Heart right ventricle (tissue), 16 donors: ENCODE measurements around the gene NCCRP1. TPM values are rescaled to one million over a fixed set of nuclear protein-coding genes. Genes with fewer than 3 reads are reported as not detected.

Experiments
- ATAC-seq, 8 donors: fragments of 200-7000 bp; cut with Tn5 transposase; one replicate each; pipeline ENCODE4 v1.9.1; 2020; ENCODE audit warnings: mild to moderate bottlenecking in 8 of 8, moderate library complexity in 8 of 8, moderate number of reproducible peaks in 1 of 8
- DNase-seq, 2 donors: peaks; one replicate each; pipeline ENCODE4 v3.0.0-alpha.2; 2020
- H3K27ac ChIP-seq, 10 donors: fragments of 200-600 bp; sonication (generic) in 2 of 10; one replicate each; pipeline versions ENCODE4 v1.5.0 to v1.8.0; 2020 to 2022; ENCODE audit warnings: mild to moderate bottlenecking in 3 of 10
- H3K27me3 ChIP-seq, 7 donors: fragments of 200-600 bp; one replicate each; pipeline ENCODE4 v1.8.0; 2021 to 2022; ENCODE audit warnings: mild to moderate bottlenecking in 2 of 7
- H3K36me3 ChIP-seq, 9 donors: fragments of 200-600 bp; sonication (generic) in 1 of 9; one replicate each; pipeline versions ENCODE4 v1.5.0 to v1.8.0; 2020 to 2022; ENCODE audit warnings: mild to moderate bottlenecking in 2 of 9
- H3K4me1 ChIP-seq, 9 donors: fragments of 200-600 bp; sonication (generic) in 1 of 9; one replicate each; pipeline versions ENCODE4 v1.5.0 to v1.8.0; 2020 to 2022; ENCODE audit warnings: mild to moderate bottlenecking in 4 of 9
- H3K4me3 ChIP-seq, 10 donors: fragments of 200-600 bp; sonication (generic) in 2 of 10; one replicate each; pipeline versions ENCODE4 v1.5.0 to v1.8.0; 2020 to 2022; ENCODE audit warnings: mild to moderate bottlenecking in 7 of 10, moderate library complexity in 2 of 10
- H3K9me3 ChIP-seq, 11 donors: fragments of 200-600 bp in 10 of 11; sonication (generic) in 2 of 11; one replicate each; pipeline versions ENCODE4 v1.5.0 to v1.8.0; 2013 to 2022; ENCODE audit warnings: mild to moderate bottlenecking in 2 of 11, control low read depth in 1 of 11, moderate library complexity in 1 of 11
- WGBS, 2 donors: extraction: QIAGEN DNeasy Blood & Tissue Kit; methylation state at CpG; one replicate each; pipeline ENCODE4 v1.1.7; 2013; ENCODE audit warnings: inconsistent platforms in 1 of 2; 5-methylcytosine and 5-hydroxymethylcytosine counted together
- intact Hi-C, 10 donors: fragments of 100-400 bp; cut with DNase I; formaldehyde crosslinking; loops; one replicate each; pipeline versions ENCODE4 v1.11.1 to v1.14.2; 2022
- polyA plus RNA-seq, 2 donors: library from polyadenylated mRNA; stranded (reverse); fragments of 200-250 nt; gene quantifications; one replicate each; pipeline ENCODE4 v1.2.3, GENCODE V29; 2013
- total RNA-seq, 10 donors: library from RNA; stranded (reverse); fragmentation: NEBNext Ultra II Directional in 3 of 10; extraction: Animal tissue kit (Norgen Biotek cat#: 25700) in 3 of 10; gene quantifications; one replicate each; pipeline versions ENCODE4 v1.2.1 to v1.2.4, GENCODE V29; 2021 to 2023
- TF ChIP-seq, protein P1 (sequence below), 9 donors: fragments of 200-600 bp; sonication (generic) in 2 of 9; IDR thresholded peaks; one replicate each; pipeline versions ENCODE4 v1.5.0 to v1.8.0; 2021 to 2022; ENCODE audit warnings: antibody characterized with exemption in 9 of 9, mild to moderate bottlenecking in 5 of 9, moderate library complexity in 1 of 9
- donor health status: Arrhythmogenic right ventricular cardiomyopathy.
- donor health status: ischemic (EF 13 %, LVEDD 7.1; RV severe dilation, severe dysfunction).
- donor health status: healthy with polysubstance abuse.
- donor health status: DM: no; HTN: yes; CAD: no.
- donor health status: DM: no; HTN: no; CAD: no.
- donor health status: ischemic (EF 25% LVEDD 6.9; RV normal size, moderate dysfunction).
- donor health status: ischemic (EF 25% LVEDD 5.7; RV mildly dilated, moderate dysfunction).
- donor health status: healthy.
- donor health status: DM: yes; HTN: yes; CAD: no.
- donor health status: Ischemic cardiomyopathy.
- donor health status: ischemic (EF 35%, LVEDD 5.7; RV mildly dilated, moderate dysfunction).
- donor health status: nonischemic (EF 11% LVEDD 7.7; RV severe dilation, severe dysfunction).
- donor health status: DM: yes; HTN: yes; CAD: no.
- donor health status: PGD.
- donor health status: ischemic (EF 29% LVEDD 5.4; RV normal size, mild dysfunction).
- donor health status: nonischemic (EF 23%, LVEDD 6.1; RV moderate dilation, normal function).

NCCRP1 gene
- total and polyA plus RNA-seq, 12 donors, result 0.03 TPM; not detected in 11

DNA sequence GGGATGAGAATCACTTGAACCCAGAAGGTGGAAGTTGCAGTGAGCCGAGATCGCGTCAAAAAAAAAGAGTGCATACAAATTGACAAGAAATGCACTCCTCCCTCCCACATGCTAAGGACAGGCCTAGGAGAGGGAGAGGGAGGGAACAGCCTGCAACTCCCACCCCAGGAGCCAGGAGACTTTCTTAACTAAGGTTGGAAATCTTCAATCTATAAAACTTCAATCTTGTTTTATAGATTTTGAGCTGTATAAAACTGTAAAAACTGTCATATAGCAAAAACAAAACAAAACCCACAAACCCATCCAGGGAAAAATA is 8.6 kb downstream of the NCCRP1 start:
- Histone ChIP-seq H3K36me3 (no peaks in the 10 kb centered on the region), H3K9me3 (no peaks in the 10 kb centered on the region), H3K27ac (no peak overlapping the region), H3K27me3 (peaks cover 8 to 88% (median 74%) of the 10 kb centered on the region in 7 donors), H3K4me1 (no peaks in the 10 kb centered on the region), H3K4me3 (no peak overlapping the region)
- DNase-seq, result no peak
- no peak for ATAC-seq
- intact Hi-C loops, result no loop called here
- TF ChIP-seq, protein P1, sequence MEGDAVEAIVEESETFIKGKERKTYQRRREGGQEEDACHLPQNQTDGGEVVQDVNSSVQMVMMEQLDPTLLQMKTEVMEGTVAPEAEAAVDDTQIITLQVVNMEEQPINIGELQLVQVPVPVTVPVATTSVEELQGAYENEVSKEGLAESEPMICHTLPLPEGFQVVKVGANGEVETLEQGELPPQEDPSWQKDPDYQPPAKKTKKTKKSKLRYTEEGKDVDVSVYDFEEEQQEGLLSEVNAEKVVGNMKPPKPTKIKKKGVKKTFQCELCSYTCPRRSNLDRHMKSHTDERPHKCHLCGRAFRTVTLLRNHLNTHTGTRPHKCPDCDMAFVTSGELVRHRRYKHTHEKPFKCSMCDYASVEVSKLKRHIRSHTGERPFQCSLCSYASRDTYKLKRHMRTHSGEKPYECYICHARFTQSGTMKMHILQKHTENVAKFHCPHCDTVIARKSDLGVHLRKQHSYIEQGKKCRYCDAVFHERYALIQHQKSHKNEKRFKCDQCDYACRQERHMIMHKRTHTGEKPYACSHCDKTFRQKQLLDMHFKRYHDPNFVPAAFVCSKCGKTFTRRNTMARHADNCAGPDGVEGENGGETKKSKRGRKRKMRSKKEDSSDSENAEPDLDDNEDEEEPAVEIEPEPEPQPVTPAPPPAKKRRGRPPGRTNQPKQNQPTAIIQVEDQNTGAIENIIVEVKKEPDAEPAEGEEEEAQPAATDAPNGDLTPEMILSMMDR (IDR thresholded peaks at IDR 0.05), result no peak
- 66 to 79% methylated on average over 3 of the region's 3 CpGs for WGBS, 2 donors

DNA sequence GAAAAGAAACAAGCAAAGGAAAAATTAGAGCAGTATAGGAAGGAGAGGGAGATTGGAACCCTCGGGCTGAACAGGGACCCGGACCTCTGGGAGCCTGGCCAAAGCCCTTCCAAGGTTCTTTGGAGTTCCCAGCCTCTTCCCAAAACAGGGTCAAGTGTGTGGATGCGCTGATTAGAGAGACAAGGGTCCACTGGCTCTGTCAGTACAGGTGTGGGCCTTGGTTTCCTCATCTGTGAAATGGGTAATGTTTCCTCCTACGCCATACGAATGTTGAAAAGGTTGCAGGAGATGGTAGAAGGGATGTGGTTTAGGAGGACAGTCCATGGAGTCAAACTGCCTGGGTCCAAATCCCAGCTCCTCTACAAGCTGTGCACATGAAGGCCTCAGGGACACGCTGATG is 9.4 kb downstream of the NCCRP1 start:
- no peak for ATAC-seq
- H3K27ac ChIP-seq, result no peak overlapping the region
- no peak overlapping the region for H3K4me3 ChIP-seq
- intact Hi-C loops, result no loop called here
- H3K36me3 ChIP-seq, result no peaks in the 10 kb centered on the region
- WGBS, 2 donors, result 89 to 91% methylated on average over 6 of the region's 6 CpGs
- H3K27me3 ChIP-seq, result peaks cover 8 to 83% (median 66%) of the 10 kb centered on the region in 7 donors
- H3K9me3 ChIP-seq, result no peaks in the 10 kb centered on the region
- no peak for DNase-seq
- no peaks in the 10 kb centered on the region for H3K4me1 ChIP-seq
- TF ChIP-seq, protein P1 (IDR thresholded peaks at IDR 0.05), result no peak

- intact Hi-C loops, result no loop called here
- WGBS, 2 donors, result 75 to 78% methylated on average over 6 of the region's 6 CpGs
Observed at GRCh38 chr19:39207293-39207836, 10.6 kb downstream of the NCCRP1 start.

DNA sequence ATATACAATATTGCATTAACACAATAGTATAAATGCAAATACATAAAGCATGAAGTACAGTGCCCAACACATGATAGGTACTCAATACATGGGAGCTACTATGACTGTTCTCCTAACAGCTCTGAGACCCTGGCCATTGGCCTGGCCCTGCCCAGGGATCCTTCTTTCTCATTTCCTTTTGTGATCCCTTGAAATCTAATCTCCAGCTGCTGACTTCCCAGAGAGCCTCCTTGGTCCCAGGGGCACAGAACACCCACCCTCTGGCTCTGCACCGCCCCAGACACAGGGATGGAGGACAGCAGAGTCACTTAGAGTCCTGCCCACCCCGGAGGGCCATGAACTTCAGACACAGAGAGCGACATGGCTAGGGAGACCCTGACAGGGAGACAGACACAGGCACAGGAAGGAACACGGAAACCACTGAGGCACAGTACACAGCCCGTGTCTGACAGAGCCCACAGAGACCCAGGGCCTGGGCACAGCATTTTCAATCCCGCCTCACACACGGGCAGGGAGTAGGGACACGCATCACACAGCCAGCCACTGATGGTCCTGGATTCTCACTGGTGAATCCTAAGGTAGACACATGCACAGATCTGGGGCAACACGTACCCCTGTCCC is 11.5 kb downstream of the NCCRP1 start:
- DNase-seq (no peak), ATAC-seq (no peak)
- Histone ChIP-seq H3K4me3 (no peak overlapping the region), H3K36me3 (no peaks in the 10 kb centered on the region), H3K27me3 (peaks cover 8 to 80% (median 45%) of the 10 kb centered on the region in 7 donors), H3K9me3 (no peaks in the 10 kb centered on the region), H3K4me1 (no peaks in the 10 kb centered on the region), H3K27ac (no peak overlapping the region)
- TF ChIP-seq, protein P1 (IDR thresholded peaks at IDR 0.05), result no peak
- intact Hi-C loops, result no loop called here
- WGBS, 2 donors, result 72 to 79% methylated on average over 9 of the region's 9 CpGs

More at GRCh38 chr19:39207293-39207836, 10.6 kb downstream of the NCCRP1 start:
- H3K4me1 ChIP-seq, result no peaks in the 10 kb centered on the region
- no peaks in the 10 kb centered on the region for H3K36me3 ChIP-seq
- peaks cover 8 to 83% (median 54%) of the 10 kb centered on the region in 7 donors for H3K27me3 ChIP-seq
- ATAC-seq (no peak), DNase-seq (no peak)
- no peak overlapping the region for H3K27ac ChIP-seq
- TF ChIP-seq, protein P1 (IDR thresholded peaks at IDR 0.05), result no peak
- no peak overlapping the region for H3K4me3 ChIP-seq
- H3K9me3 ChIP-seq, result no peaks in the 10 kb centered on the region
